Heart left ventricle (tissue), 16 donors: Measurements from ENCODE around the gene MEP1B. TPM values are rescaled to one million over a fixed set of nuclear protein-coding genes. Genes with fewer than 3 reads are reported as not detected.
A peak's percentile ranks its signal among the peaks of the same experiment; 100 is the strongest.

Experiments used
- ATAC-seq, 4 donors: fragments of 200-7000 bp; cut with Tn5 transposase; one replicate each; pipeline ENCODE4 v1.9.1; 2020 to 2022; ENCODE audit warnings: moderate library complexity in 4 of 4, mild to moderate bottlenecking in 3 of 4, moderate number of reproducible peaks in 1 of 4
- DNase-seq, 5 donors: peaks; one replicate each; pipeline ENCODE4 v3.0.0-alpha.2; 2020
- H3K27ac ChIP-seq, 12 donors: fragments of 200-600 bp; sonication (generic) in 4 of 12; one replicate each; pipeline versions ENCODE4 v1.5.0 to v1.8.0; 2016 to 2022; ENCODE audit warnings: mild to moderate bottlenecking in 2 of 12
- H3K27me3 ChIP-seq, 9 donors: fragments of 200-600 bp; sonication (generic) in 2 of 9; one replicate each; pipeline versions ENCODE4 v1.5.1 to v1.8.0; 2016 to 2022; ENCODE audit warnings: mild to moderate bottlenecking in 3 of 9
- H3K36me3 ChIP-seq, 9 donors: fragments of 200-600 bp; sonication (generic) in 2 of 9; one replicate each; pipeline versions ENCODE4 v1.5.0 to v1.8.0; 2018 to 2022; ENCODE audit warnings: mild to moderate bottlenecking in 2 of 9
- H3K4me1 ChIP-seq, 12 donors: fragments of 200-600 bp; sonication (generic) in 4 of 12; one replicate each; pipeline versions ENCODE4 v1.5.0 to v1.8.0; 2016 to 2022; ENCODE audit warnings: mild to moderate bottlenecking in 3 of 12
- H3K4me3 ChIP-seq, 12 donors: fragments of 200-600 bp; sonication (generic) in 4 of 12; one replicate each; pipeline versions ENCODE4 v1.5.0 to v1.8.0; 2017 to 2022; ENCODE audit warnings: mild to moderate bottlenecking in 9 of 12, moderate library complexity in 4 of 12
- H3K9me3 ChIP-seq, 12 donors: fragments of 200-600 bp; sonication (generic) in 4 of 12; one replicate each; pipeline versions ENCODE4 v1.5.0 to v1.8.0; 2016 to 2022; ENCODE audit warnings: mild to moderate bottlenecking in 1 of 12
- CTCF ChIP-seq, 12 donors: fragments of 200-600 bp; sonication (generic) in 4 of 12; IDR thresholded peaks; one replicate each; pipeline versions ENCODE4 v1.5.0 to v1.8.0; 2018 to 2022; ENCODE audit warnings: antibody characterized with exemption in 12 of 12, mild to moderate bottlenecking in 5 of 12
- POLR2A ChIP-seq, 2 donors: fragments of 450-650 bp; IDR thresholded peaks; one replicate each; pipeline ENCODE4 v1.6.1; 2017; ENCODE audit warnings: antibody characterized with exemption in 2 of 2, mild to moderate bottlenecking in 2 of 2, moderate library complexity in 2 of 2
- WGBS, 4 donors: extraction: QIAGEN DNeasy Blood & Tissue Kit in 2 of 4; methylation state at CpG; one replicate each; pipeline versions ENCODE4 v1.1.5 to v1.1.7; 2013 to 2018; 5-methylcytosine and 5-hydroxymethylcytosine counted together
- intact Hi-C, 10 donors: fragments of 100-400 bp; cut with DNase I; formaldehyde crosslinking; loops; one replicate each; pipeline versions ENCODE4 v1.11.1 to v1.14.2; 2022
- polyA plus RNA-seq, 2 donors: library from polyadenylated mRNA; stranded (reverse); fragments of 200-250 nt; gene quantifications; one replicate each; pipeline ENCODE4 v1.2.3, GENCODE V29; 2013
- total RNA-seq, 9 donors: library from RNA; depleted of rRNA in 2 of 9; stranded (reverse); fragments of >200 nt in 2 of 9; fragmentation: NEBNext Ultra II Directional in 3 of 9; extraction: Animal tissue kit (Norgen Biotek cat#: 25700) in 3 of 9; gene quantifications; one replicate each; pipeline versions ENCODE4 v1.1.0 to v1.2.4, GENCODE V29; 2016 to 2023
- donor health status: ischemic (EF 13 %, LVEDD 7.1; RV severe dilation, severe dysfunction).
- donor health status: healthy with polysubstance abuse.
- donor health status: DM: no; HTN: yes; CAD: no.
- donor health status: DM: no; HTN: no; CAD: no.
- donor health status: ischemic (EF 25% LVEDD 6.9; RV normal size, moderate dysfunction).
- donor health status: ischemic (EF 25% LVEDD 5.7; RV mildly dilated, moderate dysfunction).
- donor health status: healthy.
- donor health status: DM: yes; HTN: yes; CAD: no.
- donor health status: ischemic (EF 35%, LVEDD 5.7; RV mildly dilated, moderate dysfunction).
- donor health status: nonischemic (EF 11% LVEDD 7.7; RV severe dilation, severe dysfunction).
- donor health status: DM: yes; HTN: yes; CAD: no.
- donor health status: PGD.
- donor health status: ischemic (EF 29% LVEDD 5.4; RV normal size, mild dysfunction).
- donor health status: nonischemic (EF 23%, LVEDD 6.1; RV moderate dilation, normal function).

Gene MEP1B
- total and polyA plus RNA-seq, 11 donors: 0.17 TPM; not detected in 10

GRCh38 chr18:32261003-32261402 is 71.2 kb downstream of the MEP1B start:
- ATAC-seq: no peak
- H3K27me3 ChIP-seq: no peaks in the 10 kb centered on the region
- H3K27ac ChIP-seq: no peak overlapping the region
- peaks cover 0 to 4% (median 0%) of the 10 kb centered on the region in 12 donors for H3K4me1 ChIP-seq
- no peaks in the 10 kb centered on the region for H3K9me3 ChIP-seq
- intact Hi-C loops: loop anchor here in 3 of 10 donors (10.0 kb wide), 3 partner anchors 46 to 96 kb away; no protein-coding TSS in a partner anchor
- TF ChIP-seq CTCF (IDR thresholded peaks at IDR 0.05) (peak in 2 of 12 donors; percentile 14 to 18), POLR2A (IDR thresholded peaks at IDR 0.05) (no peak)
- H3K4me3 ChIP-seq: no peak overlapping the region
- H3K36me3 ChIP-seq: no peaks in the 10 kb centered on the region
- no peak for DNase-seq
- 94 to 96% (median 96%) methylated on average over 5 of the region's 5 CpGs for WGBS, 4 donors

DNA sequence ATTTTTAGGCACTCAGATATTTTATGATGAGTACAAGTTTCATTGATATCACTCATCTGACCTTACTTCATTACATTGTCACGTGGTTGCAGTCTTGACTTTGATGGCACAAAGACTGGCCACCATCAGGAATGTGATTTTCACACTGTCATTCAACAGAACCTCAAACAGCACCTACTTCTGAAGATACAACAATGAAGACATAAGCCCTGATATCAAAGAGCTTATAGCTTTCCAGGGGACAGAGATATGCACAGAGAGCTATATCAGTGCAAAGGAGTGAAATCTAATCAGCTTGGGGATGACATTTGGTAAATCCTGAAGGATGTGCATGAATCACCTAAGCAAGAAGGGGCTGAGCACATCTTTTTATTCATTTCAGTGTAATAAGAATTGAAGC is 72.3 kb downstream of the MEP1B start:
- intact Hi-C loops: loop anchor here in 3 of 10 donors (10.0 kb wide), 3 partner anchors 47 to 97 kb away; no protein-coding TSS in a partner anchor
- TF ChIP-seq CTCF (IDR thresholded peaks at IDR 0.05): no peak
- no peak for TF ChIP-seq POLR2A (IDR thresholded peaks at IDR 0.05)
- Histone ChIP-seq H3K36me3 (peaks cover 0 to 6% (median 0%) of the 10 kb centered on the region in 9 donors), H3K27ac (no peak overlapping the region), H3K9me3 (no peaks in the 10 kb centered on the region), H3K27me3 (no peaks in the 10 kb centered on the region), H3K4me1 (peaks cover 0 to 4% (median 0%) of the 10 kb centered on the region in 12 donors), H3K4me3 (no peak overlapping the region)
- no peak for ATAC-seq
- WGBS, 4 donors: 23 to 45% (median 42%) methylated on average over 1 of the region's 1 CpG
- no peak for DNase-seq

DNA sequence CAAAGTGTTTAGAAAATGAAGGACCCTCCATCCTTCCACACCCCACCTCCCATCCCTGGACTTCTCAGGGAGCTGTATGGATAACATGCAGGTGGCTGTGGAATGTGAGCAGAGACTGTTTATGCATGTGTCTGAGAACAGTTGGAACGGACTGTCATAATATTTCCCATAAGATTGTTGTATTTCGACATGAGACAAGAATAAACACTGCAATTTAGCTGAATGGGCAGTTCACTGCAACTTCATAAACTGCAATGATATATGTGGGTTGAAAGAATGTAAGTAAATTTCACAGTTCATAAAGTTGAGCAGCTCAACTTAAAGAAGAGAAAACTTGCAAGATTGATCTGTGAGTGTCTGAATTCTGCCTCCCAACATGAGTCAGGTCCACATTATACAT is 74.6 kb downstream of the MEP1B start:
- 79 to 87% (median 82%) methylated on average over 2 of the region's 2 CpGs for WGBS, 4 donors
- intact Hi-C loops: loop anchor here in 3 of 10 donors (10.0 kb wide), 3 partner anchors 50 to 100 kb away; no protein-coding TSS in a partner anchor
- peaks cover 0 to 4% (median 0%) of the 10 kb centered on the region in 12 donors for H3K4me1 ChIP-seq
- ATAC-seq: no peak
- TF ChIP-seq POLR2A (IDR thresholded peaks at IDR 0.05) (no peak), CTCF (IDR thresholded peaks at IDR 0.05) (no peak)
- no peak for DNase-seq
- no peaks in the 10 kb centered on the region for H3K27me3 ChIP-seq
- no peak overlapping the region for H3K4me3 ChIP-seq
- H3K36me3 ChIP-seq: peaks cover 0 to 30% (median 12%) of the 10 kb centered on the region in 9 donors
- no peaks in the 10 kb centered on the region for H3K9me3 ChIP-seq
- no peak overlapping the region for H3K27ac ChIP-seq

GRCh38 chr18:32267463-32267862 is 77.6 kb downstream of the MEP1B start:
- ATAC-seq: no peak
- H3K4me1 ChIP-seq: peaks cover 0 to 8% (median 0%) of the 10 kb centered on the region in 12 donors
- no peaks in the 10 kb centered on the region for H3K9me3 ChIP-seq
- intact Hi-C loops: loop anchor here in 4 of 10 donors (5.0 to 10.0 kb wide), 4 partner anchors 53 to 103 kb away; no protein-coding TSS in a partner anchor
- WGBS, 4 donors: 74 to 84% (median 79%) methylated on average over 4 of the region's 4 CpGs
- no peak overlapping the region for H3K27ac ChIP-seq
- no peak for TF ChIP-seq CTCF (IDR thresholded peaks at IDR 0.05)
- TF ChIP-seq POLR2A (IDR thresholded peaks at IDR 0.05): no peak
- no peak for DNase-seq
- H3K36me3 ChIP-seq: peaks cover 0 to 35% (median 17%) of the 10 kb centered on the region in 9 donors
- H3K27me3 ChIP-seq: no peaks in the 10 kb centered on the region
- no peak overlapping the region for H3K4me3 ChIP-seq

Other genes starting within 250 kb of the MEP1B start
- gene TRAPPC8, start 246.9 kb upstream of the MEP1B start, total RNA-seq: 10 to 100 TPM; 25.5 to 41.9 (median 31.0) TPM
- 10 to 100 TPM in 1 of 2 donors, 1 to 10 TPM in 1; 9.5 to 20.1 TPM for gene TRAPPC8, start 246.9 kb upstream of the MEP1B start, polyA plus RNA-seq
- 10 to 100 TPM in 1 of 9 donors, 1 to 10 TPM in 8; 1.1 to 12.5 (median 3.8) TPM for gene RNF125, start 171.2 kb upstream of the MEP1B start, total RNA-seq
- gene RNF125, start 171.2 kb upstream of the MEP1B start, polyA plus RNA-seq: 1 to 10 TPM; 2.8 to 3.0 TPM
- gene RNF138, start 98.2 kb upstream of the MEP1B start, total RNA-seq: 10 to 100 TPM in 3 of 9 donors, 1 to 10 TPM in 6; 3.9 to 16.1 (median 9.0) TPM
- 10 to 100 TPM in 1 of 2 donors, 1 to 10 TPM in 1; 2.9 to 11.0 TPM for gene RNF138, start 98.2 kb upstream of the MEP1B start, polyA plus RNA-seq